Endothelial cell of umbilical vein (primary cell): ENCODE data around the gene NCS1. TPM values are rescaled to one million over a fixed set of nuclear protein-coding genes. Genes with fewer than 3 reads are reported as not detected.

Source experiments
- BruUV-seq: library from RNA; stranded (reverse); fragments of 400-500 nt; replicated peaks from 2 replicates; lab custom pipeline; 2021; lab: Mats Ljungman, UMichigan
- CTCF ChIA-PET: fragments of 300-600, 350-600 bp; sonication (Branson Sonifier 250); formaldehyde crosslinking; loops from one replicate; lab custom pipeline; 2021; ENCODE audit warnings: antibody characterized with exemption, inconsistent platforms; lab: Charles Lee
- POLR2A ChIA-PET: fragments of 300-600, 350-600 bp; sonication (Branson Sonifier 250); formaldehyde crosslinking; loops from one replicate; lab custom pipeline; 2021; ENCODE audit warnings: antibody characterized with exemption, inconsistent platforms; lab: Charles Lee
- DNase-seq: peaks from one replicate; pipeline ENCODE4 v3.0.0-alpha.2; 2011; ENCODE audit warnings: low read depth, low spot score
- FAIRE-seq: peaks from 2 replicates; lab custom pipeline; 2011; peaks lifted over from hg19 to GRCh38; lab: Jason Lieb, UNC
- H2AFZ ChIP-seq: 2 replicates; pipeline ENCODE4 v1.6.0; 2012; ENCODE audit warnings: low read depth, low read length, control low read depth, inconsistent platforms
- H3K27ac ChIP-seq: 2 replicates; pipeline ENCODE4 v1.5.1; 2011; ENCODE audit warnings: low read depth, mild to moderate bottlenecking, control low read depth, low read length, moderate library complexity; ENCODE audit not compliant: insufficient read depth
- H3K27me3 ChIP-seq, 2 experiments: 2 replicates each; pipeline versions ENCODE4 v1.6.0 to v1.6.1; 2011; ENCODE audit warnings: low read length in 2 of 2, mixed read lengths in 1 of 2; ENCODE audit not compliant: control insufficient read depth in 2 of 2, insufficient read depth in 2 of 2
- H3K36me3 ChIP-seq, 2 experiments: 2 replicates in 1 of 2; 3 replicates in 1 of 2; pipeline ENCODE4 v1.5.1; 2011; ENCODE audit warnings: low read length in 2 of 2, mild to moderate bottlenecking in 1 of 2, moderate library complexity in 1 of 2; ENCODE audit not compliant: control insufficient read depth in 2 of 2, insufficient read depth in 2 of 2; ENCODE audit errors: extremely low read depth in 1 of 2
- H3K4me1 ChIP-seq: 3 replicates; pipeline ENCODE4 v1.5.1; 2011; ENCODE audit warnings: mild to moderate bottlenecking, low read length; ENCODE audit not compliant: control insufficient read depth, insufficient read depth; ENCODE audit errors: extremely low read depth
- H3K4me2 ChIP-seq: 2 replicates; pipeline ENCODE4 v1.6.1; 2011; ENCODE audit warnings: low read length, control low read depth, mixed read lengths; ENCODE audit not compliant: insufficient read depth
- H3K4me3 ChIP-seq, 3 experiments: fragments of 200-600 bp in 1 of 3; sonication (generic), shearing (Covaris generic) in 1 of 3; replicated peaks in 1 of 3; 2 replicates each; pipeline ENCODE4 v1.5.1; 2011 to 2016; ENCODE audit warnings: control low read depth in 3 of 3, low read length in 3 of 3, mild to moderate bottlenecking in 2 of 3, inconsistent platforms in 1 of 3, low read depth in 1 of 3, moderate library complexity in 1 of 3; ENCODE audit not compliant: insufficient read depth in 1 of 3
- H3K79me2 ChIP-seq: 2 replicates; pipeline ENCODE4 v1.6.0; 2012; ENCODE audit warnings: low read length, inconsistent platforms; ENCODE audit not compliant: control insufficient read depth, insufficient read depth
- H3K9ac ChIP-seq: replicated peaks from 2 replicates; pipeline ENCODE3; 2011; ENCODE audit warnings: low read length, control low read depth; ENCODE audit not compliant: insufficient read depth; ENCODE audit errors: extremely low read depth
- H3K9me1 ChIP-seq: replicated peaks from 3 replicates; pipeline ENCODE4 v1.6.0; 2011; ENCODE audit warnings: mild to moderate bottlenecking, low read length; ENCODE audit not compliant: control insufficient read depth, insufficient read depth; ENCODE audit errors: extremely low read depth
- H3K9me3 ChIP-seq: replicated peaks from 2 replicates; pipeline ENCODE4 v1.5.1; 2012; ENCODE audit warnings: low read length, inconsistent platforms; ENCODE audit not compliant: control insufficient read depth, insufficient read depth
- H4K20me1 ChIP-seq: replicated peaks from 2 replicates; pipeline ENCODE3; 2011; ENCODE audit warnings: mild to moderate bottlenecking, low read length; ENCODE audit not compliant: control insufficient read depth, insufficient read depth; ENCODE audit errors: extremely low read depth
- EZH2 ChIP-seq: IDR thresholded peaks from 2 replicates; pipeline ENCODE4 v1.6.1; 2012; ENCODE audit warnings: borderline replicate concordance, low read depth, mild to moderate bottlenecking, moderate library complexity, low read length, inconsistent platforms; ENCODE audit not compliant: severe bottlenecking
- FOS ChIP-seq: IDR thresholded peaks from 2 replicates; pipeline ENCODE4 v1.6.1; 2011; ENCODE audit warnings: mild to moderate bottlenecking, low read length, moderate library complexity, borderline replicate concordance; ENCODE audit not compliant: insufficient read depth
- GATA2 ChIP-seq: IDR thresholded peaks from 2 replicates; pipeline ENCODE4 v1.7.0; 2011; ENCODE audit warnings: low read depth, mild to moderate bottlenecking, moderate library complexity, mixed read lengths, low read length; ENCODE audit not compliant: insufficient read length, insufficient read depth
- JUN ChIP-seq: IDR thresholded peaks from 2 replicates; pipeline ENCODE4 v1.6.1; 2011; ENCODE audit warnings: borderline replicate concordance, low read depth; ENCODE audit not compliant: insufficient read length, insufficient read depth
- MYC ChIP-seq: IDR thresholded peaks from one replicate; pipeline ENCODE4 v1.6.1; 2011; ENCODE audit warnings: mild to moderate bottlenecking, low read depth, low read length
- POLR2A ChIP-seq: IDR thresholded peaks from 2 replicates; pipeline ENCODE4 v1.6.1; 2012; ENCODE audit warnings: low read depth, mild to moderate bottlenecking, control low read depth, low read length
- POLR2AphosphoS5 ChIP-seq: IDR thresholded peaks from 2 replicates; pipeline ENCODE4 v1.6.1; 2012; ENCODE audit warnings: low read depth, mild to moderate bottlenecking, control low read depth, low read length, moderate library complexity; ENCODE audit not compliant: insufficient read depth
- dilution Hi-C: fragments of 300-500 bp; cut with MboI; formaldehyde crosslinking; loops from one replicate; pipeline ENCODE4 v1.15.0; 2019; ENCODE audit warnings: low sequenced_read_pairs; ENCODE audit not compliant: extremely low pct_ligation_motif_present
- intact Hi-C: fragments of 100-400 bp; cut with micrococcal nuclease; formaldehyde crosslinking; loops from one replicate; pipeline ENCODE4 v1.10.0; 2022
- polyA plus RNA-seq, 4 experiments: library from polyadenylated mRNA; depleted of rRNA in 3 of 4; stranded (reverse) in 3 of 4; unstranded in 1 of 4; fragments of >200 nt; gene quantifications; 2 replicates each; pipeline versions ENCODE4 v1.2.1 to v1.2.3, GENCODE V29; 2011 to 2012; ENCODE audit warnings: missing spikeins in 1 of 4
- total RNA-seq: library from RNA; stranded (reverse); gene quantifications from 2 replicates; pipeline ENCODE4 v1.2.3, GENCODE V29; 2021
- TF ChIP-seq, protein P1 (sequence below), 2 donors: IDR thresholded peaks; 1 replicate in 1 of 2; 2 replicates in 1 of 2; pipeline ENCODE4 v1.5.1; 2011; ENCODE audit warnings: low read length in 2 of 2, mild to moderate bottlenecking in 2 of 2, moderate library complexity in 2 of 2, control low read depth in 1 of 2, inconsistent platforms in 1 of 2, low read depth in 1 of 2; ENCODE audit not compliant: insufficient read depth in 1 of 2; ENCODE audit errors: extremely low read depth in 1 of 2
- TF ChIP-seq, protein P2 (sequence below): IDR thresholded peaks from 2 replicates; pipeline ENCODE4 v1.6.1; 2011; ENCODE audit not compliant: insufficient read depth, insufficient read length

Gene NCS1
- total and polyA plus RNA-seq, 2 donors (not counting 3 experiments of a cell fraction or from before 2014, with no cell fraction given) = 53.6 to 77.4 TPM

DNA sequence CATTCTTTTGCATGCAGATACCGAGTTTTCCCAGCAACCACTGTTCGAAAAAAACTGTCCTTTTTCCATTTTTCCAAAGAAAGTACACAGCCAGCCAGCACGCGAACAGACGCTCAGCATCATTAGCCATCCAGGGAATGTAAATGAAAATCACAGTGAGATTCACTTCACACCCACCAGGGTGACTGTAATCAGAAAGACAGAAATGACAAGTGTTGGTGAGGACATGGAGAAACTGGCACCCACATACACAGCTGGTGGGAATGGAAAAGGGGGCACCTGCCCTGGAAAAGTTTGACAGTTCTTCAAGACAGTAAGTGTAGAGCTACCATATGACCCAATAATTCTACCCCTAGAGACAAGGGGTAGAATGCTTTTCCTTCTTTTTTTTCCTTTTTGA, 25.0 kb upstream of the NCS1 start:
- no TSS peak for BruUV-seq
- Histone ChIP-seq H3K4me1 (peaks cover 2% of the 10 kb centered on the region), H3K9me3 (no peaks in the 10 kb centered on the region), H2AFZ (no peak overlapping the region), H3K27ac (no peak overlapping the region), H3K9me1 (no peaks in the 10 kb centered on the region), H3K9ac (no peak overlapping the region), H3K4me3 (no peak overlapping the region), H3K4me2 (no peak overlapping the region), H3K27me3 (peaks cover 4 to 9% of the 10 kb centered on the region in 2 experiments), H4K20me1 (no peaks in the 10 kb centered on the region), H3K36me3 (no peaks in the 10 kb centered on the region), H3K79me2 (no peaks in the 10 kb centered on the region)
- ChIA-PET CTCF (interaction anchor here (1.6 kb wide), 1 partner anchor 89 kb away, joined by 5 read pairs; no protein-coding TSS in a partner anchor), POLR2A (no interaction called here)
- TF ChIP-seq, protein P1, sequence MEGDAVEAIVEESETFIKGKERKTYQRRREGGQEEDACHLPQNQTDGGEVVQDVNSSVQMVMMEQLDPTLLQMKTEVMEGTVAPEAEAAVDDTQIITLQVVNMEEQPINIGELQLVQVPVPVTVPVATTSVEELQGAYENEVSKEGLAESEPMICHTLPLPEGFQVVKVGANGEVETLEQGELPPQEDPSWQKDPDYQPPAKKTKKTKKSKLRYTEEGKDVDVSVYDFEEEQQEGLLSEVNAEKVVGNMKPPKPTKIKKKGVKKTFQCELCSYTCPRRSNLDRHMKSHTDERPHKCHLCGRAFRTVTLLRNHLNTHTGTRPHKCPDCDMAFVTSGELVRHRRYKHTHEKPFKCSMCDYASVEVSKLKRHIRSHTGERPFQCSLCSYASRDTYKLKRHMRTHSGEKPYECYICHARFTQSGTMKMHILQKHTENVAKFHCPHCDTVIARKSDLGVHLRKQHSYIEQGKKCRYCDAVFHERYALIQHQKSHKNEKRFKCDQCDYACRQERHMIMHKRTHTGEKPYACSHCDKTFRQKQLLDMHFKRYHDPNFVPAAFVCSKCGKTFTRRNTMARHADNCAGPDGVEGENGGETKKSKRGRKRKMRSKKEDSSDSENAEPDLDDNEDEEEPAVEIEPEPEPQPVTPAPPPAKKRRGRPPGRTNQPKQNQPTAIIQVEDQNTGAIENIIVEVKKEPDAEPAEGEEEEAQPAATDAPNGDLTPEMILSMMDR (IDR thresholded peaks at IDR 0.05; ENCODE audit: extremely low read depth in 1 of 2, insufficient read depth in 1 of 2, low read depth in 1 of 2, low read length in 2 of 2) = no peak
- no peak for TF ChIP-seq GATA2
- no peak for TF ChIP-seq JUN
- no peak for TF ChIP-seq FOS
- no peak for TF ChIP-seq POLR2AphosphoS5
- TF ChIP-seq EZH2 = no peak
- TF ChIP-seq, protein P2, sequence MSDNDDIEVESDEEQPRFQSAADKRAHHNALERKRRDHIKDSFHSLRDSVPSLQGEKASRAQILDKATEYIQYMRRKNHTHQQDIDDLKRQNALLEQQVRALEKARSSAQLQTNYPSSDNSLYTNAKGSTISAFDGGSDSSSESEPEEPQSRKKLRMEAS = no peak
- TF ChIP-seq MYC = no peak
- TF ChIP-seq POLR2A = no peak
- FAIRE-seq (no peak), DNase-seq (no peak)
- dilution Hi-C loops (no loop called here), intact Hi-C loops (no loop called here)
